ENCODE results near the gene RNPS1. TPM values are rescaled to one million over a fixed set of nuclear protein-coding genes. Genes with fewer than 3 reads are reported as not detected.

Gene RNPS1
- polyA plus RNA-seq, 1 experiment = 129 TPM

DNA sequence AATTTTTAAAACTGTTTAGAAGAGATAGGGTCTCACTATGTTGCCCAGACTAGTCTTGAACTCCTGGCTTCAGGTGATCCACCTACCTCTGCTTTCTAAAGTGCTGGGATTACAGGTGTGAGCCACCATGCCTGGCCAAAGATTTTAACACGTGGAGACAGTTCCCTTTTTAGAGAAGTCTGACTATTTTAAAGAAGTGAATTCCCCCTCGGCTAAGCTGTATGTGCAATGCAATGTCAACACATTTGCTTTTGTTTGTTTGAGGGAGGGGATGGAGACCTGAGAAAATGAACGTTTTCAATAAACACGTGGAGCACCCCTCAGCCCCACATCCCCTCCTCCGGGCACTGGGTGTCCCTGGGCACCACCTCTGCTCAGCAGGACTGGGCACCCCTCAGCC is 14.3 kb upstream of the RNPS1 start:
- ChIA-PET POLR2A (no interaction called here), CTCF (no interaction called here)
- DNase-seq (ENCODE audit: low read depth) = no peak
- no peaks in the 10 kb centered on the region for H3K36me3 ChIP-seq (ENCODE audit: control insufficient read depth, insufficient read depth, low read length)
- TF ChIP-seq, protein P1, sequence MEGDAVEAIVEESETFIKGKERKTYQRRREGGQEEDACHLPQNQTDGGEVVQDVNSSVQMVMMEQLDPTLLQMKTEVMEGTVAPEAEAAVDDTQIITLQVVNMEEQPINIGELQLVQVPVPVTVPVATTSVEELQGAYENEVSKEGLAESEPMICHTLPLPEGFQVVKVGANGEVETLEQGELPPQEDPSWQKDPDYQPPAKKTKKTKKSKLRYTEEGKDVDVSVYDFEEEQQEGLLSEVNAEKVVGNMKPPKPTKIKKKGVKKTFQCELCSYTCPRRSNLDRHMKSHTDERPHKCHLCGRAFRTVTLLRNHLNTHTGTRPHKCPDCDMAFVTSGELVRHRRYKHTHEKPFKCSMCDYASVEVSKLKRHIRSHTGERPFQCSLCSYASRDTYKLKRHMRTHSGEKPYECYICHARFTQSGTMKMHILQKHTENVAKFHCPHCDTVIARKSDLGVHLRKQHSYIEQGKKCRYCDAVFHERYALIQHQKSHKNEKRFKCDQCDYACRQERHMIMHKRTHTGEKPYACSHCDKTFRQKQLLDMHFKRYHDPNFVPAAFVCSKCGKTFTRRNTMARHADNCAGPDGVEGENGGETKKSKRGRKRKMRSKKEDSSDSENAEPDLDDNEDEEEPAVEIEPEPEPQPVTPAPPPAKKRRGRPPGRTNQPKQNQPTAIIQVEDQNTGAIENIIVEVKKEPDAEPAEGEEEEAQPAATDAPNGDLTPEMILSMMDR (IDR thresholded peaks at IDR 0.05; ENCODE audit: insufficient read depth, low read depth, low read length) = no peak
- H3K4me3 ChIP-seq (ENCODE audit: low read depth, low read length) = no peak overlapping the region
- H3K27me3 ChIP-seq (ENCODE audit: control insufficient read depth, insufficient read depth, low read length) = no peaks in the 10 kb centered on the region

DNA sequence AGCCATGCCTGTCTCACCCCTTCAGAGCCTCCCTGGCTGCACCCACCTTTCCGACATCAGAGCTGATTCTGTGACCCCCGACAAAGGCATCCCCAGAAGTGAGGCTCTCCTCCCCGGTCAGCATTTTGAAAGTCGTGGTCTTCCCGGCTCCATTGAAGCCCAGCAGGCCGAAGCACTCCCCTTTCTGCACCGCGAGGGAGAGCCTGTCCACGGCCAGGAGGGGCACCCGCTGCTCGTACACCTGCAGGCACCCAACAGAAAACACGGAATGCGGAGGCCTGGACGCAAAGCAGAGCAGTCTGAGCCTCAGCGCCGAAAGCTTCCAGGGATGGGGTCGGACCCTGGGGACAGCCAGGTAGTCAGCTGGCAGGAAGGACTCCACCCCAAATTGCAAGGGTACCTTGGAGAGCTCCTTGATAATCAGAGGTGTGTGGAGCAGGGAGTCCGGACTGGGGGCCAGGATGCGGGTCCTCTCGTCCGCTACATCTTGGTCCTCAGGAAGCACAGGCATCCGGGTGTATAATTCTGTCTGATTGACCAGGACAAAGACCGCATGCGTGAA is 13.1 kb upstream of the RNPS1 start:
- Histone ChIP-seq H3K36me3 (ENCODE audit: control insufficient read depth, insufficient read depth, low read length) (no peaks in the 10 kb centered on the region), H3K27me3 (ENCODE audit: control insufficient read depth, insufficient read depth, low read length) (no peaks in the 10 kb centered on the region), H3K4me3 (ENCODE audit: low read depth, low read length) (no peak overlapping the region)
- TF ChIP-seq, protein P1 (IDR thresholded peaks at IDR 0.05; ENCODE audit: insufficient read depth, low read depth, low read length) = no peak
- no peak for DNase-seq (ENCODE audit: low read depth)
- ChIA-PET POLR2A (no interaction called here), CTCF (interaction anchor here (0.7 to 2.2 kb wide), 2 partner anchors 10 to 220 kb away, joined by 3 to 9 read pairs; no protein-coding TSS in a partner anchor)

DNA sequence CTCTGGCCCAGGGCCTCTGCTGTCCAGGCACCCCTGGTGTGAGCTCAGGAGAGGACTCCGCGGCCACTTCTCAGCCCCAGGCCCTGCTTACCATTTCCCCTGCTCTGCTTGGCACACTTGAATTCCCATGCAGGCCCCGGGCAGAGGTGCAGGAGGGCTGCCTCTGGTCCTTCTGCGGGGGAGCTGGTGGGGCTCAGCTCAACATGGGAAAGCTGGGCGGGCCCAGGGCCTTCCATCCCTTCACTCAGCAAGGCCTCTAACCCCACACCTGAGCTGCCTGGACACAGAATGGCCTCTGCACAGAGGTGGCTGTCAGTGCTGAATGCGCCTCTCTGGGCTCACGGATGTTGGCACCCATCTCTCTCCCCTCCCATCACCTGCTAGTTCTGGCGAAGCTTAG is 12.5 kb upstream of the RNPS1 start:
- Histone ChIP-seq H3K36me3 (ENCODE audit: control insufficient read depth, insufficient read depth, low read length) (no peaks in the 10 kb centered on the region), H3K27me3 (ENCODE audit: control insufficient read depth, insufficient read depth, low read length) (no peaks in the 10 kb centered on the region), H3K4me3 (ENCODE audit: low read depth, low read length) (no peak overlapping the region)
- TF ChIP-seq, protein P1 (IDR thresholded peaks at IDR 0.05; ENCODE audit: insufficient read depth, low read depth, low read length) = no peak
- POLR2A ChIA-PET = no interaction called here
- no peak for DNase-seq (ENCODE audit: low read depth)
- CTCF ChIA-PET = interaction anchor here (2.2 kb wide), 1 partner anchor 221 kb away, joined by 9 read pairs; no protein-coding TSS in a partner anchor

DNA sequence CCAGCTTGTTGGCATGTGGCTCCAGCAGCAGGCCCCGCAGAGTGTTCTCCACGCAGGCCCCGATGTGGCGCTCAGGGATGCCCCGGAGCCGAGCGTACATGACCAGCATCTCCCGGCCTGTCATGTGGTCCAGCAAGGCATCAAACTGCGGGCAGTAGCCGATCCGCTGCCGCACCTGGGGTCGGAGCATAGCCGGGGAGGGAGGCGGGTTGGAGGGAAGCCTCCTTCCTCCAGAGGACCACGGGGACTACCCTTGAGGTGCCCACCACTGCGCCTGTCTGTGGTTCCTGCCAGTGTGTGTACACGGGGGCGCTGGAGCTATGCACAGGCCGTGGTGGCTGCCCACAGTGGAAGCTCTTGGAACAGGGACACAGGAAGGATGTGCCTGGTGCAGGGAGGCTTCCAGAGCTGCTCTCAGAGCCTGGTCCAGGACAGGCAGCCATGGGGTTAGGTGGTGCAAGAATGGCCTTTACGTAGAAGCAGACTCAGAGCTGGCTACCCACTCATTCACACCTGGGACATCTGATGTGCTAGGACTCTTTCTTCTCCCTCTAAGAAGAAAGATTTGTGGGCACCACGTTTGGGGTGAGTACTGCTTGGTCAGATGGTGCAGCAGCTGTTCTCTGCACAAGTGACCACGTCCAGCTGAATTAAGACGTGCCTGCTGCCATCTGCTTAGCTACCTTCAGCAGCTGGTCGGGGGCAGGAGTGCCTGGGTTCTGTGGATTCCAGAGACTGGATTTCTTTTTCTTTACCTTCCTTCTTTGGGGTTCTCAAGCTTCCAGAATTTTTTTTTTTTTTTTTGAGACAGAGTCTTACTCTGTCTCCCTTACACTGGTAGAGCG is 11.3 kb upstream of the RNPS1 start:
- H3K4me3 ChIP-seq (ENCODE audit: low read depth, low read length) = no peak overlapping the region
- CTCF ChIA-PET = interaction anchor here (0.8 to 2.2 kb wide), 2 partner anchors 10 to 222 kb away, joined by 3 to 9 read pairs; no protein-coding TSS in a partner anchor
- POLR2A ChIA-PET = no interaction called here
- no peak for DNase-seq (ENCODE audit: low read depth)
- H3K36me3 ChIP-seq (ENCODE audit: control insufficient read depth, insufficient read depth, low read length) = no peaks in the 10 kb centered on the region
- TF ChIP-seq, protein P1 (IDR thresholded peaks at IDR 0.05; ENCODE audit: insufficient read depth, low read depth, low read length) = no peak
- no peaks in the 10 kb centered on the region for H3K27me3 ChIP-seq (ENCODE audit: control insufficient read depth, insufficient read depth, low read length)

DNA sequence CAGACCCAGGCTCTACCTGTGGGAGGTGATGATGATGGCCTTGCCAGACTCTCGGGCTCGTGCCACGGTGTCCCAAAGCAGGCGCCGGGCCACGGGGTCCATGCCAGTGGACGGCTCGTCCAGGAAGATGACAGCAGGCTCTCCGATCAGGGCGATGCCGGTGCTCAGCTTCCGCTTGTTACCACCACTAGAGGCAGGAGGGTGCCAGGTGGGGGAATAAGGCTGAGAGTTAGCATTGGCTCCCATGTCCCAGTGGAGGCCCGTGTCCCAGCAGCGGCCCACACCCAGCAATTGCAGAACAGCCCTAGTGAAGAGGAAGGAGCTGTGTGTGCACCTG is 10.3 kb upstream of the RNPS1 start:
- POLR2A ChIA-PET = no interaction called here
- CTCF ChIA-PET = no interaction called here
- no peaks in the 10 kb centered on the region for H3K36me3 ChIP-seq (ENCODE audit: control insufficient read depth, insufficient read depth, low read length)
- H3K27me3 ChIP-seq (ENCODE audit: control insufficient read depth, insufficient read depth, low read length) = no peaks in the 10 kb centered on the region
- DNase-seq (ENCODE audit: low read depth) = no peak
- no peak overlapping the region for H3K4me3 ChIP-seq (ENCODE audit: low read depth, low read length)
- TF ChIP-seq, protein P1 (IDR thresholded peaks at IDR 0.05; ENCODE audit: insufficient read depth, low read depth, low read length) = no peak

Measured in BJ (cell line).